HG02981 (cell line): ENCODE results near the gene SP6.

Source experiments
- ATAC-seq: cut with Tn5 transposase; IDR thresholded peaks from one replicate; pipeline ENCODE4 v1.9.1; 2021; ENCODE audit warnings: mild to moderate bottlenecking, moderate library complexity; ENCODE audit not compliant: unreplicated experiment

SP6 gene

GRCh38 chr17:47813512-47814031 is 37.4 kb downstream of the SP6 start:
- no peak for ATAC-seq

- ATAC-seq = no peak
These were observed 37.9 kb downstream of the SP6 start for GRCh38 chr17:47813077-47813476.

- no peak for ATAC-seq
These were observed 38.6 kb downstream of the SP6 start for GRCh38 chr17:47812146-47812920.

GRCh38 chr17:47811709-47812108 is 39.3 kb downstream of the SP6 start:
- no peak for ATAC-seq

- no peak for ATAC-seq
These were observed 39.9 kb downstream of the SP6 start for GRCh38 chr17:47810901-47811635.

GRCh38 chr17:47810200-47810821 is 40.7 kb downstream of the SP6 start:
- ATAC-seq = no peak

- no peak for ATAC-seq
These were observed 42.0 kb downstream of the SP6 start for GRCh38 chr17:47808830-47809480.

- ATAC-seq = no peak
These were observed 42.7 kb downstream of the SP6 start for GRCh38 chr17:47808036-47808829.

GRCh38 chr17:47807421-47807820 is 43.5 kb downstream of the SP6 start:
- no peak for ATAC-seq

GRCh38 chr17:47806913-47807255 is 44.1 kb downstream of the SP6 start:
- ATAC-seq = no peak

GRCh38 chr17:47806026-47806912 is 44.7 kb downstream of the SP6 start:
- ATAC-seq = no peak

- ATAC-seq = no peak
These were observed 46.5 kb downstream of the SP6 start for GRCh38 chr17:47804461-47804860.

- no peak for ATAC-seq
These were observed 47.2 kb downstream of the SP6 start for GRCh38 chr17:47803751-47804150.

GRCh38 chr17:47803201-47803600 is 47.8 kb downstream of the SP6 start:
- no peak for ATAC-seq

- ATAC-seq = no peak
These were observed 48.5 kb downstream of the SP6 start for GRCh38 chr17:47802341-47803022.

- ATAC-seq = no peak
These were observed 49.1 kb downstream of the SP6 start for GRCh38 chr17:47801906-47802305.

- ATAC-seq = no peak
These were observed 49.7 kb downstream of the SP6 start for GRCh38 chr17:47801176-47801765.

GRCh38 chr17:47800686-47801085 is 50.3 kb downstream of the SP6 start:
- no peak for ATAC-seq

GRCh38 chr17:47797797-47798196 is 53.2 kb downstream of the SP6 start:
- ATAC-seq = no peak
